GM12874 (cell line): Measurements from ENCODE around the gene ACTR2.

ENCODE experiments used
- CTCF ChIP-seq: IDR thresholded peaks from 2 replicates; pipeline ENCODE4 v1.5.1; 2011; ENCODE audit warnings: low read depth, mild to moderate bottlenecking, control low read depth, low read length, moderate library complexity; ENCODE audit not compliant: insufficient read depth

ACTR2 gene

GRCh38 chr2:65296971-65297370 is 69.3 kb downstream of the ACTR2 start:
- no peak for TF ChIP-seq CTCF

- TF ChIP-seq CTCF = no peak
Observed at GRCh38 chr2:65297544-65297943, 69.9 kb downstream of the ACTR2 start.

GRCh38 chr2:65298089-65298488 is 70.5 kb downstream of the ACTR2 start:
- TF ChIP-seq CTCF = no peak

- TF ChIP-seq CTCF = no peak
Observed at GRCh38 chr2:65299246-65299645, 71.6 kb downstream of the ACTR2 start.

GRCh38 chr2:65300134-65300760 is 72.6 kb downstream of the ACTR2 start:
- TF ChIP-seq CTCF = no peak

- no peak for TF ChIP-seq CTCF
Observed at GRCh38 chr2:65300761-65301711, 73.4 kb downstream of the ACTR2 start.

- no peak for TF ChIP-seq CTCF
Observed at GRCh38 chr2:65305934-65306333, 78.3 kb downstream of the ACTR2 start.
